ENCODE data around the gene DGKB. TPM values are rescaled to one million over a fixed set of nuclear protein-coding genes. Genes with fewer than 3 reads are reported as not detected.

Gene DGKB
- total RNA-seq, 1 experiment from 2014 or later, result 0.05 TPM

GRCh38 chr7:14218338-14218737 lies 684.2 kb downstream of the DGKB start:
- DNase-seq (ENCODE audit: low read depth), result no peak

GRCh38 chr7:14209896-14210484 lies 692.6 kb downstream of the DGKB start:
- no peak for DNase-seq (ENCODE audit: low read depth)

- no peak for DNase-seq (ENCODE audit: low read depth)
Measured at GRCh38 chr7:14207711-14208110, 694.8 kb downstream of the DGKB start.

- DNase-seq (ENCODE audit: low read depth), result no peak
Measured at GRCh38 chr7:14207138-14207537, 695.4 kb downstream of the DGKB start.

- no peak for DNase-seq (ENCODE audit: low read depth)
Measured at GRCh38 chr7:14206121-14206520, 696.4 kb downstream of the DGKB start.

- DNase-seq (ENCODE audit: low read depth), result no peak
Measured at GRCh38 chr7:14201353-14201752, 701.2 kb downstream of the DGKB start.

- no peak for DNase-seq (ENCODE audit: low read depth)
Measured at GRCh38 chr7:14199336-14199735, 703.2 kb downstream of the DGKB start.

- DNase-seq (ENCODE audit: low read depth), result no peak
Measured at GRCh38 chr7:14197280-14197679, 705.3 kb downstream of the DGKB start.

- peak; percentile 7 for DNase-seq (ENCODE audit: low read depth)
Measured at GRCh38 chr7:14196555-14196954, 706.0 kb downstream of the DGKB start.

GRCh38 chr7:14195871-14196270 lies 706.7 kb downstream of the DGKB start:
- no peak for DNase-seq (ENCODE audit: low read depth)

GRCh38 chr7:14195079-14195478 lies 707.5 kb downstream of the DGKB start:
- DNase-seq (ENCODE audit: low read depth), result no peak

GRCh38 chr7:14191686-14192098 lies 710.9 kb downstream of the DGKB start:
- peak; percentile 36 for DNase-seq (ENCODE audit: low read depth)

- DNase-seq (ENCODE audit: low read depth), result no peak
Measured at GRCh38 chr7:14184292-14184864, 718.2 kb downstream of the DGKB start.

GRCh38 chr7:14179781-14180180 lies 722.8 kb downstream of the DGKB start:
- DNase-seq (ENCODE audit: low read depth), result no peak

- DNase-seq (ENCODE audit: low read depth), result no peak
Measured at GRCh38 chr7:14177876-14178275, 724.7 kb downstream of the DGKB start.

- DNase-seq (ENCODE audit: low read depth), result no peak
Measured at GRCh38 chr7:14170872-14171271, 731.7 kb downstream of the DGKB start.

GRCh38 chr7:14158111-14158510 lies 744.4 kb downstream of the DGKB start:
- no peak for DNase-seq (ENCODE audit: low read depth)

- no peak for DNase-seq (ENCODE audit: low read depth)
Measured at GRCh38 chr7:14156436-14156835, 746.1 kb downstream of the DGKB start.

- no peak for DNase-seq (ENCODE audit: low read depth)
Measured at GRCh38 chr7:14148974-14149373, 753.6 kb downstream of the DGKB start.

GRCh38 chr7:14147532-14147931 lies 755.0 kb downstream of the DGKB start:
- DNase-seq (ENCODE audit: low read depth), result no peak

- no peak for DNase-seq (ENCODE audit: low read depth)
Measured at GRCh38 chr7:14144538-14144937, 758.0 kb downstream of the DGKB start.

- peak; percentile 7 for DNase-seq (ENCODE audit: low read depth)
Measured at GRCh38 chr7:14144109-14144508, 758.4 kb downstream of the DGKB start.

- DNase-seq (ENCODE audit: low read depth), result no peak
Measured at GRCh38 chr7:14137676-14138075, 764.9 kb downstream of the DGKB start.

GRCh38 chr7:14133752-14134151 lies 768.8 kb downstream of the DGKB start:
- peak; percentile 27 for DNase-seq (ENCODE audit: low read depth)

All from M059J (cell line).